GM12878 (cell line): ENCODE data around the gene MYO9B. TPM values are rescaled to one million over a fixed set of nuclear protein-coding genes. Genes with fewer than 3 reads are reported as not detected.

Experiments
- ATAC-seq: fragments of 200-7000 bp; cut with Tn5 transposase; 3 replicates; pipeline ENCODE4 v1.9.1; 2020; ENCODE audit warnings: mild to moderate bottlenecking, moderate library complexity
- BruUV-seq: library from RNA; stranded (reverse); fragments of 400-500 nt; replicated peaks from 2 replicates; lab custom pipeline; 2021; lab: Mats Ljungman, UMichigan
- CTCF ChIA-PET: fragments of 300-600 bp; sonication (Branson Sonifier 250); formaldehyde crosslinking; extraction: SDS; loops from one replicate; lab custom pipeline; 2021; ENCODE audit warnings: inconsistent platforms; lab: Yijun Ruan, JAX
- POLR2A ChIA-PET: fragments of 350-600 bp; formaldehyde crosslinking; extraction: SDS; loops from one replicate; lab custom pipeline; 2021; ENCODE audit warnings: inconsistent platforms; lab: Charles Lee
- RAD21 ChIA-PET: fragments of 300-600 bp; sonication (Branson Sonifier 250); formaldehyde crosslinking; loops from one replicate; lab custom pipeline; 2023; ENCODE audit warnings: antibody characterized with exemption; ENCODE audit not compliant: unreplicated experiment; lab: Charles Lee
- SMC1A ChIA-PET: fragments of 300-600 bp; sonication (Branson Sonifier 250); formaldehyde crosslinking; loops from one replicate; lab custom pipeline; 2023; ENCODE audit not compliant: unreplicated experiment, uncharacterized antibody; lab: Charles Lee
- DNase-seq: peaks from one replicate; pipeline ENCODE4 v3.0.0-alpha.2; 2011; ENCODE audit warnings: low read depth, low spot score
- FAIRE-seq: peaks from 3 replicates; lab custom pipeline; 2011; peaks lifted over from hg19 to GRCh38; lab: Jason Lieb, UNC
- H2AFZ ChIP-seq: 2 replicates; pipeline ENCODE4 v1.6.0; 2011; ENCODE audit warnings: low read depth, low read length, control low read depth; ENCODE audit not compliant: control insufficient read depth
- H3K27ac ChIP-seq: 2 replicates; pipeline ENCODE4 v1.5.1; 2011; ENCODE audit warnings: control low read depth; ENCODE audit not compliant: control insufficient read depth, insufficient read depth
- H3K27me3 ChIP-seq, 2 experiments: replicated peaks in 1 of 2; 2 replicates each; pipeline versions ENCODE4 v1.6.0 to v1.6.1; 2011; ENCODE audit warnings: low read length in 1 of 2; ENCODE audit not compliant: control insufficient read depth in 2 of 2, insufficient read depth in 2 of 2
- H3K36me3 ChIP-seq, 2 experiments: 2 replicates each; pipeline ENCODE4 v1.5.1; 2011; ENCODE audit warnings: low read length in 1 of 2; ENCODE audit not compliant: control insufficient read depth in 2 of 2, insufficient read depth in 2 of 2
- H3K4me1 ChIP-seq: 2 replicates; pipeline ENCODE4 v1.6.1; 2011; ENCODE audit warnings: mild to moderate bottlenecking, low read length, moderate library complexity, mixed read lengths; ENCODE audit not compliant: control insufficient read depth, insufficient read depth
- H3K4me2 ChIP-seq: 2 replicates; pipeline ENCODE4 v1.6.0; 2011; ENCODE audit warnings: control low read depth; ENCODE audit not compliant: control insufficient read depth, insufficient read depth
- H3K4me3 ChIP-seq: fragments of 200-600 bp; sonication (generic); 2 replicates; pipeline ENCODE4 v1.5.1; 2016
- H3K79me2 ChIP-seq: 2 replicates; pipeline ENCODE4 v1.6.0; 2011; ENCODE audit warnings: low read length; ENCODE audit not compliant: control insufficient read depth, insufficient read depth
- H3K9ac ChIP-seq: 2 replicates; pipeline ENCODE4 v1.8.0; 2011; ENCODE audit warnings: low read length, control low read depth, mixed read lengths; ENCODE audit not compliant: control insufficient read depth, insufficient read depth
- H3K9me3 ChIP-seq: replicated peaks from 3 replicates; pipeline ENCODE4 v1.5.1; 2011; ENCODE audit warnings: mild to moderate bottlenecking, low read length; ENCODE audit not compliant: control insufficient read depth, insufficient read depth
- H4K20me1 ChIP-seq: 2 replicates; pipeline ENCODE4 v1.6.0; 2011; ENCODE audit not compliant: control insufficient read depth, insufficient read depth
- CTCF ChIP-seq, 3 experiments: IDR thresholded peaks in 2 of 3; conservative IDR thresholded peaks in 1 of 3; 2 replicates each; pipeline ENCODE4 v1.5.1; 2011; ENCODE audit warnings: low read depth in 3 of 3, low read length in 3 of 3, mild to moderate bottlenecking in 3 of 3, control low read depth in 2 of 3, moderate library complexity in 2 of 3, inconsistent platforms in 1 of 3, mixed read lengths in 1 of 3; ENCODE audit not compliant: control insufficient read depth in 2 of 3, insufficient read depth in 1 of 3; ENCODE audit errors: extremely low read depth in 1 of 3
- FOS ChIP-seq: IDR thresholded peaks from 3 replicates; pipeline ENCODE4 v1.6.1; 2011; ENCODE audit warnings: borderline replicate concordance; ENCODE audit not compliant: insufficient read length; ENCODE audit errors: extremely low read depth
- GABPA ChIP-seq: IDR thresholded peaks from 2 replicates; pipeline ENCODE4 v1.6.1; 2014; ENCODE audit warnings: antibody characterized with exemption, low read depth, mild to moderate bottlenecking, inconsistent platforms
- KDM1A ChIP-seq: fragments of 200-600 bp; sonication (generic); IDR thresholded peaks from 2 replicates; pipeline ENCODE4 v1.6.1; 2016; ENCODE audit warnings: borderline replicate concordance
- NFXL1 ChIP-seq: fragments of 450-650 bp; IDR thresholded peaks from 2 replicates; pipeline ENCODE4 v1.6.1; 2017; ENCODE audit warnings: antibody characterized with exemption, mild to moderate bottlenecking, borderline replicate concordance
- NR2F1 ChIP-seq: fragments of 450-650 bp; conservative IDR thresholded peaks from 2 replicates; pipeline ENCODE4 v1.6.1; 2017; ENCODE audit warnings: mild to moderate bottlenecking
- PAX5 ChIP-seq: IDR thresholded peaks from 2 replicates; pipeline ENCODE4 v1.6.1; 2011; ENCODE audit warnings: low read depth, low read length, borderline replicate concordance
- SMARCA5 ChIP-seq: fragments of 450-650 bp; IDR thresholded peaks from 2 replicates; pipeline ENCODE4 v1.6.1; 2017; ENCODE audit warnings: mild to moderate bottlenecking
- SRF ChIP-seq, 2 experiments: IDR thresholded peaks; 2 replicates each; pipeline ENCODE4 v1.6.1; 2011; ENCODE audit warnings: low read depth in 2 of 2, low read length in 2 of 2, mild to moderate bottlenecking in 1 of 2, moderate library complexity in 1 of 2
- STAT3 ChIP-seq: IDR thresholded peaks from 2 replicates; pipeline ENCODE4 v1.6.1; 2011; ENCODE audit warnings: low read depth, low read length, improper control_type of control experiment
- ZNF217 ChIP-seq: fragments of 450-650 bp; IDR thresholded peaks from 2 replicates; pipeline ENCODE4 v1.6.1; 2017; ENCODE audit warnings: antibody characterized with exemption, mild to moderate bottlenecking
- WGBS: methylation state at CpG from one replicate; pipeline ENCODE4 v1.1.6; 2016; ENCODE audit warnings: low lambda C conversion rate; ENCODE audit not compliant: insufficient replicate concordance, insufficient coverage; ENCODE audit errors: missing lambda C conversion rate; 5-methylcytosine and 5-hydroxymethylcytosine counted together
- in situ Hi-C: fragments of 300-500 bp; cut with MboI; formaldehyde crosslinking; loops from 9 replicates; pipeline ENCODE4 v1.14.3; 2018; ENCODE audit warnings: mixed read lengths
- intact Hi-C: fragments of 100-400 bp; cut with micrococcal nuclease; formaldehyde crosslinking; loops from one replicate; pipeline ENCODE4 v1.14.2; 2022; ENCODE audit not compliant: unreplicated experiment
- polyA plus RNA-seq, 11 experiments: library from polyadenylated mRNA; depleted of rRNA in 4 of 11; unstranded in 6 of 11; stranded (reverse) in 5 of 11; fragments of >200 nt; fragmentation: Nextera tagmentation in 4 of 11; fragmentation: Illumina TruSeq in 1 of 11; extraction: Ambion mirVana in 4 of 11; extraction: Trizol in 1 of 11; gene quantifications; 1 replicate in 1 of 11; 2 replicates in 10 of 11; pipeline versions ENCODE4 v1.2.1 to v1.2.3, GENCODE V29; 2011 to 2016; ENCODE audit warnings: inconsistent platforms in 2 of 11, missing spikeins in 2 of 11, low read depth in 1 of 11
- total RNA-seq, 4 experiments: library from RNA; depleted of rRNA in 3 of 4; stranded (reverse); fragments of >200 nt in 3 of 4; fragmentation: Illumina TruSeq in 1 of 4; extraction: Trizol in 1 of 4; gene quantifications; 2 replicates each; pipeline versions ENCODE4 v1.2.1 to v1.2.3, GENCODE V29; 2013 to 2021

MYO9B gene
- total and polyA plus RNA-seq, 10 of the 15 experiments (the other 5 are each of a cell fraction or from before 2014, with no cell fraction given) = 5.4 to 165 (median 45.8) TPM

- ChIA-PET CTCF (interaction anchor here (0.7 to 2.9 kb wide), 9 partner anchors 9 to 175 kb away, joined by 3 to 16 read pairs (median 3); partner anchors contain the start of gene BABAM1), RAD21 (interaction anchor here (0.8 to 1.4 kb wide), 4 partner anchors 16 to 169 kb away, joined by 3 to 5 read pairs (median 4); partner anchors contain the start of genes BABAM1 and OCEL1), SMC1A (interaction anchor here (0.5 to 2.0 kb wide), 7 partner anchors 8 to 377 kb away, joined by 3 to 6 read pairs (median 4); partner anchors contain the start of genes BABAM1 and USE1)
- peaks cover 7% of the 10 kb centered on the region for H3K79me2 ChIP-seq
- FAIRE-seq = no peak
- H3K27ac ChIP-seq = no peak overlapping the region
- WGBS = 54% methylated on average over 8 of the region's 8 CpGs
- DNase-seq = no peak
- BruUV-seq = no TSS peak
- no peak overlapping the region for H3K9ac ChIP-seq
- in situ Hi-C loops = no loop called here
- H3K36me3 ChIP-seq = peaks cover 0 to 2% of the 10 kb centered on the region in 2 experiments; a peak in 1 of 4 replicates
- intact Hi-C loops = no loop called here
- 0 out of 2 replicates have a peak overlapping the region, but pooled peaks have one; percentile 1 for H3K4me2 ChIP-seq
- peak; percentile 10; the same call in 2 of the 3 replicates for ATAC-seq
- TF ChIP-seq GABPA (no peak), SRF (IDR thresholded peaks at IDR 0.05; ENCODE audit: low read depth in 2 of 2, low read length in 2 of 2) (no peak), PAX5 (peak; percentile 15; the same call in 1 of the 2 replicates), ZNF217 (peak; percentile 80; the same call in 1 of the 2 replicates), FOS (no peak), NFXL1 (no peak), NR2F1 (peak; percentile 31; the same call in 1 of the 2 replicates), CTCF (IDR thresholded peaks at IDR 0.05 in 2 of 3, conservative IDR thresholded peaks at IDR 0.05 in 1 of 3; ENCODE audit: control insufficient read depth in 2 of 3, extremely low read depth in 1 of 3, insufficient read depth in 1 of 3, low read depth in 3 of 3, low read length in 3 of 3) (no peak), STAT3 (no peak), SMARCA5 (peak; percentile 89), KDM1A (no peak)
- TF ChIP-seq, all 136 proteins: peak for 4
- Histone ChIP-seq H3K9me3 (no peaks in the 10 kb centered on the region), H3K4me1 (peaks cover 14% of the 10 kb centered on the region), H4K20me1 (no peaks in the 10 kb centered on the region), H3K27me3 (no peaks in the 10 kb centered on the region), H2AFZ (no peak overlapping the region), H3K4me3 (0 out of 2 replicates have a peak overlapping the region, but pooled peaks have one; percentile 70)
- POLR2A ChIA-PET = interaction anchor here (0.6 to 1.3 kb wide), 8 partner anchors 8 to 139 kb away, joined by 3 to 4 read pairs (median 3); partner anchors contain the start of genes BABAM1 and USE1
Measured at GRCh38 chr19:17242431-17243208, 167.0 kb downstream of the MYO9B start.
